ENCODE measurements around the gene BLM.
"Not testable (repeated sequence)": the region's sequence is repeated elsewhere in the genome, so short reads cannot be mapped to it uniquely, and the experiment has no call there.

The BLM gene

GRCh38 chr15:90740545-90740944, 23.4 kb downstream of the BLM start:
- not testable (repeated sequence) for DNase-seq (ENCODE audit: low spot score)

- DNase-seq (ENCODE audit: low spot score): no peak
Observed at GRCh38 chr15:90742087-90742486, 24.9 kb downstream of the BLM start.

GRCh38 chr15:90743407-90743806, 26.3 kb downstream of the BLM start:
- DNase-seq (ENCODE audit: low spot score): no peak

GRCh38 chr15:90744759-90745402, 27.7 kb downstream of the BLM start:
- no peak for DNase-seq (ENCODE audit: low spot score)

- no peak for DNase-seq (ENCODE audit: low spot score)
Observed at GRCh38 chr15:90749754-90750153, 32.6 kb downstream of the BLM start.

GRCh38 chr15:90750186-90750585, 33.0 kb downstream of the BLM start:
- DNase-seq (ENCODE audit: low spot score): no peak

GRCh38 chr15:90751300-90751825, 34.2 kb downstream of the BLM start:
- no peak for DNase-seq (ENCODE audit: low spot score)

GRCh38 chr15:90756916-90757315, 39.8 kb downstream of the BLM start:
- no peak for DNase-seq (ENCODE audit: low spot score)

- DNase-seq (ENCODE audit: low spot score): no peak
Observed at GRCh38 chr15:90757461-90757860, 40.3 kb downstream of the BLM start.

- DNase-seq (ENCODE audit: low spot score): no peak
Observed at GRCh38 chr15:90760661-90761232, 43.6 kb downstream of the BLM start.

GRCh38 chr15:90761629-90762028, 44.5 kb downstream of the BLM start:
- DNase-seq (ENCODE audit: low spot score): no peak

- DNase-seq (ENCODE audit: low spot score): no peak
Observed at GRCh38 chr15:90762109-90762508, 45.0 kb downstream of the BLM start.

GRCh38 chr15:90763366-90764099, 46.4 kb downstream of the BLM start:
- no peak for DNase-seq (ENCODE audit: low spot score)

- DNase-seq (ENCODE audit: low spot score): no peak
Observed at GRCh38 chr15:90765531-90765930, 48.4 kb downstream of the BLM start.

- no peak for DNase-seq (ENCODE audit: low spot score)
Observed at GRCh38 chr15:90765966-90766365, 48.8 kb downstream of the BLM start.

GRCh38 chr15:90769375-90769774, 52.2 kb downstream of the BLM start:
- DNase-seq (ENCODE audit: low spot score): no peak

GRCh38 chr15:90773485-90773884, 56.3 kb downstream of the BLM start:
- no peak for DNase-seq (ENCODE audit: low spot score)

GRCh38 chr15:90774731-90775514, 57.8 kb downstream of the BLM start:
- DNase-seq (ENCODE audit: low spot score): no peak

GRCh38 chr15:90780916-90781315, 63.8 kb downstream of the BLM start:
- no peak for DNase-seq (ENCODE audit: low spot score)

- DNase-seq (ENCODE audit: low spot score): no peak
Observed at GRCh38 chr15:90782442-90782841, 65.3 kb downstream of the BLM start.

- no peak for DNase-seq (ENCODE audit: low spot score)
Observed at GRCh38 chr15:90787881-90788280, 70.7 kb downstream of the BLM start.

GRCh38 chr15:90789462-90789861, 72.3 kb downstream of the BLM start:
- DNase-seq (ENCODE audit: low spot score): no peak

Data from ecto neural progenitor cell (in vitro differentiated cells).